ENCODE data around the gene CACNA1E.

CACNA1E gene

DNA sequence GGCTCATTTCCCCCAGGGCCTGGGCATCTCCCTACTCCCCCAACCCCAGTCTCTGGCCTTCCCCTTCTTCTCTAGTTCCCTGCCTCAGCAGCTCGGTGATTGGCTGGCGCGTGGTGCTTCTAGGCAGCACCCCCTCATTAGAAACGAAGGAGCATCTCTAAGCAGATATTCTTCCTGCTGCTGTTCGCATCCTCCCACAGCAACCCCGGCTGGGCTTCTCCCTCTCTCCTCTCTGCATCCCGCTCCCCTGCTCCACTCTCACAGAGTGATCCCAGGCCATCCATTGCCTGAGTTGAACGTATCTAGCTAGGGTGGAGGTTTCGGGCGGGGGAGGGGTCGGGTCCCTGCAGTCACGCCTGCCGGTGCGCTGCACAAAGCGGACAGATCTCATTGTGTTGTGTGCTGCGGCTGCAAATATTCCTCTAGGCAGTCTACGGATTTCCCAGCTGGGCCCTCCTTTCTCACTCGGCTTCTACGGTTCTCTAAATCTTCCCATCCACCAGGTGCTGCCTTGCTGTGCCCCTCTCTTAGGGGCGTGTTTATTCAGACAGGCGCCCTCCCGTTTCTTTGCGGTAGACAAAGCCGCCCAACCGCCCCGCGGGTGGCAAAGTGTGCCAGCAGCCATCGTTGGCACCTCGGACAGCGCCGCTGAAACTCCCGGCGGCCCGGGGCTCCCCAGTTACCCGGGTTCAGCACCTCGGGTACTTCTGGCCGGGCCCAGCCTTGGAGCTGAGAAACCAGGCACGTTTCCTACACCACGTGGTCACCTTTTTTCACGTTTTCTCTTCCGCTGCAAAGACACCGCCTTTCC, 2.2 kb downstream of the CACNA1E start:
- DNase-seq, result no peak

GRCh38 chr1:181486098-181486420, 2.7 kb downstream of the CACNA1E start:
- DNase-seq, result no peak

DNA sequence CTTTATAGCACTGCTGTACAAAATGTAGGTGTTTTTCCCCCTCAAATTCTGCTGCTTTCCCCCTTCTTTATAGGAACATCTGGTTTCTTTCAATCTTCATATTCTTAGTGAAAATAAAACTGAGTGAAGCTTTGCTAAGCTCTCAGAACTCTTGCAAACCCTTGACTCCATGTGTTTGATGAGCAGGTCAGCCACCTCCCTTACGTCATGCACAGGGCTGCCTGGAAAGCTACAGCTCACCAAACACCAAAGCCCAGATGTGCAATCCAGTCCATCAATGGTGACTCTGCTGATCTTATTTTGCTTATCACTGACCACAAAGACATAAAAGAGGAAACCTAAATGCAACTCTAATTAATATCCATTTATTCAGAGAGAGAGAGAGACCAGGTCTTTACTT, 5.5 kb downstream of the CACNA1E start:
- DNase-seq, result no peak

- no peak for DNase-seq
Observed at GRCh38 chr1:181490276-181490675, 7.0 kb downstream of the CACNA1E start.

DNA sequence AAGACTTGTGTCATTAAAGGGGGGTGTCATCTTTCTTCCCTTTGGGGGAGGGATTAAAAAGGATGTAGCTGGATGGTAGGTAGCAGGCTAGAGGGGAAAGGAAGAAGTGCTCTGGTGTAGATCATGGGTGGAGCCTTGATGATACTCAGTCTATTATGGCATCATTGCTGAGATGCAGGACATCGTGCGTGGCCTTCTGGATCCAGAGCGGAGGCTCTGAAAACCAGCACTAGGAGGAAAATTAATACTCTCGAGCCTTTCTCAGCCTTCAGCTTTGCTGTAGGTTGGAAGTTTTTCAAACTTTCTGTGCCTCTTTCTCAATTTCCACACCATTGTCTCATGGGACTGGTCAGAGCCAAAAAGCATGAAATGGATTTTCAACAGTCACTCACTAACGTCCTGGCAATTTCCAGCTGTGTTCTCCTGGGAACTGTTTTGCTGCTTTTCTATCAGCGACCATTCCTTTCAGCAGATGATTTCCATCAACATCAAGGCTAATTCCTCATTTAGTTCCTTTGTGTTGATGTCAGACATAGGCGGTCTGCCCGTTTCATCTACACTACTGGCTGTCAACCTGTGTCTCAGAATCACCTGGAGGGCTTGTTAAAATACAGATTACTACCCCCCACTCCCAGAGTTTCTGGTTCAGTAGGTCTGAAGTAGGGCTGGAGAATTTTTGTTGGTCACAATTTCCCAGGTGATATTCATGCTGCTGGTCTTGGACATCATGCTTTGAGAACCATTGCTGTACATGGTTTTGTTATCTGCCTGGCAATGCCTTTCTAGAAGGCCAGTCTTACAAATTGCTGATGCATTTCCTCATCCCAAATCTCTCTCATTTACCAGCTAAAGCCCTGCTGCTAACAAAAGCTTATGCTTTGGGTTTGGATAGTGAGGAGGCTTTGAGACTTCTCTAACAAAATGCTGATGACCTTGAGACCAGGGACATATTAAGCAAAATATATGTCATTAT, 7.7 kb downstream of the CACNA1E start:
- DNase-seq, result no peak

GRCh38 chr1:181493166-181493565, 9.8 kb downstream of the CACNA1E start:
- DNase-seq, result no peak

GRCh38 chr1:181493885-181494284, 10.6 kb downstream of the CACNA1E start:
- no peak for DNase-seq

GRCh38 chr1:181496759-181497158, 13.4 kb downstream of the CACNA1E start:
- no peak for DNase-seq

DNA sequence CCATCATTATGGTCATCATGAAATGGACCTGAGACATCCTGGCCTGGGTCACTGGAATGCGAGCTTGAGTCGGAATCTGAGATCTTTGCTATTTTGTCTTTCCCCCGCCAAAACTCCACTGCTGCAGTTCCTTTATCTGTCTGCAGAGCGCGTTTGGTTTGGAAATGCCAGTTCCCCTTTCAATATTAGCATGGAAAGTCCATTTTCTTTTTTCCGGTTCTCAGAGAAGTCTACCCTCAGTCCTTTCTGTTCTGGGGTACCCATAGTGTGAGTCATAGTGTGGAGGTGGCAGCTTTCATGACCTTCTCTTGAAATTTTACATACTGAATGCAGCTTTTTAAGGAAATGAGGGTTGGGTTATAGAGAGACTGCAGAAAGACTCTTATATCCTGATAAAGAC, 14.6 kb downstream of the CACNA1E start:
- DNase-seq, result no peak

- DNase-seq, result no peak
Observed at GRCh38 chr1:181499825-181500224, 16.5 kb downstream of the CACNA1E start.

DNA sequence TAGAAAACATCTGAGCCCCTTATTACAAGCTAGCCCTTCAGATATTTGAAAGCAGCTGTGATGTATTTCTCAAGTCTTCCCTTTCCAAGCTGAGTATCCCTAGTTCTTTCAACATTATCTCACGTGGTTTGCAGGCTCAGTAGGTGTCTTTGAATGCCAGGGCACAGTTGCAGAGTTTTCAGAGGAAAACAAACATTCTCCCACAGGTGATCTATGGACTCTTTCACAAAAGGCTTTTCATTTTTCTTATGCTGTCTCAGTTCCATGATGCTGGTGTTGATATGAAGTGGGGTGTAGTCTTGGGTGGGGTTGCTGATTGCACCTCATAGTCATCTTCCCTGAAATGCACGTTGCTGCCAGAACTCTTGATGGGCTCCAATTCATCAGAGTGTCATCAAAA, 17.3 kb downstream of the CACNA1E start:
- no peak for DNase-seq

- DNase-seq, result no peak
Observed at GRCh38 chr1:181501612-181502011, 18.3 kb downstream of the CACNA1E start.

DNA sequence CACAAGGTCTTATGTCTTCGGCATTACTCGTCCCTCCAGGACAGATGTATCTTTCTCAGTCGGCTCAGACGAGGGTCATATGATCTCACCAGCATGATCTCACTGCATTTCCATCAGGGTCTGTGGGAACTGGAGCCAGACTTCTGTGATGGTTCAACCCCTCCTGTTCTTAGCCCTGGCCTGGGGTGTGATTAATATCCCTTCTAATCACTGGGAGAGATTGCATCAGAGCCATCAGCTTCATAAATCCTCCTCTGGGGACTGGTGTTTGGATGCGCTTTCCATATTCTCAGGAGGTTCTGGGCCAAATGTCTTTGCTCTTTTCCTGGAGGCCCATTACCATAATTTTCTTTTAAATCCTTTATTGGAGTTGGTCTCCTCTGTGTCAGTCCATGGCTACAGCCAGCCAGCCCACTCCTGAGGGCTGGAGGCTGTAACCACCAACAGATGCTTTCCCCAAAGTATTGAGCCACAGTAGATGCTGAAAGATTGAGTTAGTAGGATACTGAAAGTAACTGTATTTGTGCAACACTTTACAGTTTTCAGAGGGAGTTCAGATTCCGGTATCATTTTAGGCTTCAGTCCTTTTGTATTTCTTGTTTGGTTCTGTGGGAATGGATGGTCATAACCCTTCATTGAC, 20.0 kb downstream of the CACNA1E start:
- DNase-seq, result peak; percentile 7

DNA sequence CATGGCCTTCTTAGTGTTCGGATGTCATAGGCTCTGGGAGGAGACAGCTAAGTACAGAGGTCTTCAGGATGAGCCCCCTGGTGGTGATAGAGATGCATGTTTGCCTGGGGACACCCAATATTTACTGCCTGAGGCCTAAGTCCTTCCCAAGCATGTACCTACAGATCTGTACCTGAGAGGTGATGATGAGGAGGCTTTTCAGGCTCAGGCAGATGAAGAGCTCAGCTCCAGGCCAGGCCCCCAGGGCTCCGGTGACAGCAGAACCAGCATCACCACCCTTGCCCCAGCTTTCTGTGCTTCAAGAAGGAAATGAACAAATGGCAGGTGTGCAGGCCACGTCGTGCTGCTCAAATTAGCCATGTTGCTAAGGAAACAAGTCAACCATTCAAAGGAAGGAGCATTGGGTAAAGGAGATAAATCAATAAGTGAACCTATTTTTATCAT, 21.1 kb downstream of the CACNA1E start:
- peak; percentile 15 for DNase-seq

- DNase-seq, result no peak
Observed at GRCh38 chr1:181506563-181507353, 23.4 kb downstream of the CACNA1E start.

- DNase-seq, result no peak
Observed at GRCh38 chr1:181508486-181509165, 25.3 kb downstream of the CACNA1E start.

- DNase-seq, result no peak
Observed at GRCh38 chr1:181513786-181514297, 30.5 kb downstream of the CACNA1E start.

GRCh38 chr1:181514298-181515290, 31.3 kb downstream of the CACNA1E start:
- DNase-seq, result no peak

DNA sequence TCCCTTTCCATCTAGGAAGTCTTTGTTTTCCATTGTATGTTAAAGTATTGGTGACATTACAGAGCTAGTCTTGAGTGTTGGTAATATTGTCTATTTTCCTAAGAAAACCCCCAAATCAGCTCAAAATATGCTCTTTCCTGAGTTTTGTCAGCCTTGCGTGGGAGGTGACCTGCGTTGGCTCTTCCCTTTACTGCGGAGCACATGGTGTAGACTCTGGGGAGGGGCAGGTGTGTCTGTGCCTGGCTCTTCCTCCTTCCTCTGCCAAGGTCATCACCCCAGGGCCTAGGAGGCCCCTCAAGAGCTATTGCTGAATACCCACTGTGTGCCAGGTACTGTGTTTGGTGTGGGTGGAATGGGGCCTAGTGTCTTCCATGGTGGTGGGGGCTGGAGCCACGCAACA, 33.4 kb downstream of the CACNA1E start:
- no peak for DNase-seq

GRCh38 chr1:181517181-181517875, 34.0 kb downstream of the CACNA1E start:
- no peak for DNase-seq
